ENCODE results near the gene KRT78.

KRT78 gene

GRCh38 chr12:52817699-52818238 lies 31.0 kb downstream of the KRT78 start:
- no peaks in the 10 kb centered on the region for H3K36me3 ChIP-seq (ENCODE audit: control insufficient read depth, insufficient read depth, low read length)
- no peak overlapping the region for H3K27ac ChIP-seq (ENCODE audit: insufficient read depth, low read length, poor library complexity, severe bottlenecking)
- DNase-seq, result no peak
- H3K9me3 ChIP-seq (ENCODE audit: control insufficient read depth, low read length), result no peaks in the 10 kb centered on the region
- H3K27me3 ChIP-seq (replicated peaks; ENCODE audit: control insufficient read depth, insufficient read depth, low read length, poor library complexity, severe bottlenecking), result no peaks in the 10 kb centered on the region
- H3K4me1 ChIP-seq (ENCODE audit: control insufficient read depth, insufficient read depth, low read length, poor library complexity, severe bottlenecking), result no peaks in the 10 kb centered on the region
- no peak overlapping the region for H3K4me3 ChIP-seq (ENCODE audit: insufficient read depth, low read depth, low read length, poor library complexity, severe bottlenecking)

DNA sequence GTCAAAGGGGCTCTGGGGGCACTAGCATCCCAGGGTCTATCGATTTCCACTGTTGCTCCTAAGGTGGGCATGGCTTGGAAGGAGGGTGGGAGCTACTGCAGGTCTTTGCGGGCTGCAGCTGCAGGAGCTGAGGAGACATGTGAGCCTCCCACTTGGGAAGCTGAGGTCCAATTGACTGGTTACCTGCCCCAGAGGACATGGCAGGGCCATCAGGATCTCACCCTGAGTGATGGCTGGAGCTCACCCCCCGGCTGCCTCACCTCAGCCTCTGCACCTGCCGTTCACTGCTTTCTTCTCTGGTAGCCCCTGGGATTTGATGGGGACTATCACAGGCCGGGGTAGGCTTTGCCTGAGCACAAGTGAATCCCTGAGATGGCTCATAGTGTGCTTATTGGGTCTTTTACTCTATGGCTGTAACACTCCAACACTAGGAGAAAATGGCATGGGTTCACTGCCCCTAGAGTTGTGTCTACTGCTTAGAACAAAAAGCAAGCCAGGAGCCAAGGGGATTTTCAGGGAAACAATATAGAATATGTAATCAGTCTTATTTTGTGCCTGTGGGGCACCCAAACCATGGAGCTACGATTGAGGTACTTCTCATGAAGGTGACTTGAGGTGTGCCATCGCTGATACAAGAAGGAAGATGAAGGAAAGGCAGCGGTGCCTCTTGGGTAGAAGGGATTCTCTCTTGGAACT lies 31.6 kb downstream of the KRT78 start:
- Histone ChIP-seq H3K9me3 (ENCODE audit: control insufficient read depth, low read length) (no peaks in the 10 kb centered on the region), H3K27ac (ENCODE audit: insufficient read depth, low read length, poor library complexity, severe bottlenecking) (no peak overlapping the region), H3K4me1 (ENCODE audit: control insufficient read depth, insufficient read depth, low read length, poor library complexity, severe bottlenecking) (no peaks in the 10 kb centered on the region), H3K4me3 (ENCODE audit: insufficient read depth, low read depth, low read length, poor library complexity, severe bottlenecking) (no peak overlapping the region), H3K27me3 (replicated peaks; ENCODE audit: control insufficient read depth, insufficient read depth, low read length, poor library complexity, severe bottlenecking) (no peaks in the 10 kb centered on the region), H3K36me3 (ENCODE audit: control insufficient read depth, insufficient read depth, low read length) (no peaks in the 10 kb centered on the region)
- DNase-seq, result no peak

DNA sequence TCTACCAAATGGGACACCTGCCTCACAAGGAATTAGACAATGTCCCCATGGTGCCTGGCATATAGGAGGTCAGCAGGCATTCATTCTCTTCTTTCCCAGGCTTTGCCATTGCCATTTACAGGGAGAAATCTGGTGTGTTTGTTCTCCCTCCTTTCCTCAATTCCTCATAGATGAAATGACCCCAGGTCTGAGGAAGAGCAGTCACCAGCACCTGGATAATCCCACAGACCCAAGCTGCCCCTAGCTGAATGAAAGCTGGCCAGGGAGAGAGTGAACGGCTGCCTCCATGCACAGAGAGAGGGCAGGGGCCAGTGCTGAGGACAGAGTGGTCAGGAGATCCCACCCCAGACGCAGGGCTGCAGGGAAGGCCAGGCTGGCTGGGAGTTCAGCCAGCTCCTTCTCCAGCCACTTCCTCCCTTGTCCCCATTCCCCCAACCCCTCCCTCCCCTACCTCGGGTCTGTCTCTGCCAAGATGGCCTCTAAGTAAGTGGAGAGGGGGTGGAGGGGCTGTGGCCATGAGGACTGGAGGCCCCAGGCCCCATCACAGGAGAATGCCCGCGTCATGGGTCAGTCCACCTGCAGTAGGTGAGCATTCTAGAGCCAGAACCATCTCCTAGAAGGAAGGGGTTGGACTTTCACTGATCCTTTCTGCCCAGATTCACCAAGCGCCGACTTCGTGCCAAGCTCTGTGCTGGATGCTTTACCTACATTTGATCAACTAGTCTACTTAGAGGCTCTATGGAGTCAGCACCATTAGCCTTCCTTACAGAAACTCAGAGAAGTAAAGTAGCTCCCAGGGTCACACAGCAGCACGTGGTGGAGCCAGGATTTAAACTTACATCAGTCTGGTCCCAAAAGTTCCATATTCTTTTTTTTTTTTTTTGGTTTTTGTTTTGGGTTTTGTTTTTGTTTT lies 32.9 kb downstream of the KRT78 start:
- Histone ChIP-seq H3K27me3 (replicated peaks; ENCODE audit: control insufficient read depth, insufficient read depth, low read length, poor library complexity, severe bottlenecking) (no peaks in the 10 kb centered on the region), H3K36me3 (ENCODE audit: control insufficient read depth, insufficient read depth, low read length) (no peaks in the 10 kb centered on the region)

GRCh38 chr12:52815161-52815560 lies 33.6 kb downstream of the KRT78 start:
- Histone ChIP-seq H3K9me3 (ENCODE audit: control insufficient read depth, low read length) (no peaks in the 10 kb centered on the region), H3K4me1 (ENCODE audit: control insufficient read depth, insufficient read depth, low read length, poor library complexity, severe bottlenecking) (no peaks in the 10 kb centered on the region), H3K27ac (ENCODE audit: insufficient read depth, low read length, poor library complexity, severe bottlenecking) (no peak overlapping the region), H3K27me3 (replicated peaks; ENCODE audit: control insufficient read depth, insufficient read depth, low read length, poor library complexity, severe bottlenecking) (no peaks in the 10 kb centered on the region), H3K36me3 (ENCODE audit: control insufficient read depth, insufficient read depth, low read length) (no peaks in the 10 kb centered on the region), H3K4me3 (ENCODE audit: insufficient read depth, low read depth, low read length, poor library complexity, severe bottlenecking) (no peak overlapping the region)
- DNase-seq, result no peak

More for the DNA sequence above, 32.9 kb downstream of the KRT78 start:
- no peak for DNase-seq
- no peak overlapping the region for H3K27ac ChIP-seq (ENCODE audit: insufficient read depth, low read length, poor library complexity, severe bottlenecking)
- H3K9me3 ChIP-seq (ENCODE audit: control insufficient read depth, low read length), result no peaks in the 10 kb centered on the region
- no peaks in the 10 kb centered on the region for H3K4me1 ChIP-seq (ENCODE audit: control insufficient read depth, insufficient read depth, low read length, poor library complexity, severe bottlenecking)
- H3K4me3 ChIP-seq (ENCODE audit: insufficient read depth, low read depth, low read length, poor library complexity, severe bottlenecking), result no peak overlapping the region

- Histone ChIP-seq H3K27me3 (replicated peaks; ENCODE audit: control insufficient read depth, insufficient read depth, low read length, poor library complexity, severe bottlenecking) (no peaks in the 10 kb centered on the region), H3K4me3 (ENCODE audit: insufficient read depth, low read depth, low read length, poor library complexity, severe bottlenecking) (no peak overlapping the region), H3K9me3 (ENCODE audit: control insufficient read depth, low read length) (no peaks in the 10 kb centered on the region), H3K4me1 (ENCODE audit: control insufficient read depth, insufficient read depth, low read length, poor library complexity, severe bottlenecking) (no peaks in the 10 kb centered on the region), H3K36me3 (ENCODE audit: control insufficient read depth, insufficient read depth, low read length) (no peaks in the 10 kb centered on the region), H3K27ac (ENCODE audit: insufficient read depth, low read length, poor library complexity, severe bottlenecking) (no peak overlapping the region)
- DNase-seq, result no peak
Measured at GRCh38 chr12:52814710-52815155, 34.1 kb downstream of the KRT78 start.

DNA sequence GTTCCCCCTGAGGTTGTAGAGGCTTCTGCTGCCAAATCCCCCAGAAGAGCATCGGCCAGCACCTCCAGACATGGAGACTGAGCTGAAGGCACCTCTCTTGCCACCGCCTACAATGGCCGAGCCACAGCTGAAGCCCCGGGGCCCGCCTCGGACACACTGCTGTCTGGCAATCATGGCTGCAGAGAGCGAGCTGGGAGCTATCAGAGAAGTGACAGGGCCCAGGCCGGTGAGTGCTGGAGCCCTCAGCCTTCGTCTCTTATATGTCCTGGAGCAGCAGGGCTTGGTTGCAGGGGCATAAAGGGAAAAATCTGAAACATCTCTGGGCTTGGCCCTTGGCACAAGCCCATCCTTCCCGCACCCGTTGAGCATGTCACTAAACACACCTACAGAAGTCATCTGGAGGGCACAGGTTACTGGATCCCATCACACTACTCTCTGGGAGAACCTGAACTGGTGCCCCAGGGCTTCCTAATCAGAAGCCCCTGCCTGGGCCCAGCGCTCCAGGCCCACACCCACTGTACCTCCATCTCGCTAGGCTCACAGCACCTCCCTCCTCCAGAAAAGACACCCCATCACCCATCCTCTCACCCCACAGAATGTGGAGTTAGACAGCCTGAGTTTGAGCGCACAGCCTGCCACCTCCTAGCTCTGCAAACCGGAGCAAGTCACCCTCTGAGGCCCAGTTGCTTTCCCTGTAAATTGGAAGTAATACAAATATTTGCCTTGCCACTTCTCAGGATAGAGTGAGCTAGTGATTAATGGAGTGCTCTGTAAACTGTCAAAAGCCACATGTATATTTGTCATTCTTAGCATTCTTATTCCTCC lies 34.7 kb downstream of the KRT78 start, which contains the start of gene KRT4:
TSS of gene KRT4 (minus strand) at position 232 of the 825 bp plus-strand sequence. CDS start at position 174, 58 bp downstream.
- Histone ChIP-seq H3K4me1 (ENCODE audit: control insufficient read depth, insufficient read depth, low read length, poor library complexity, severe bottlenecking) (no peaks in the 10 kb centered on the region), H3K27me3 (replicated peaks; ENCODE audit: control insufficient read depth, insufficient read depth, low read length, poor library complexity, severe bottlenecking) (no peaks in the 10 kb centered on the region)

GRCh38 chr12:52813203-52813819 lies 35.5 kb downstream of the KRT78 start:
- Histone ChIP-seq H3K9me3 (ENCODE audit: control insufficient read depth, low read length) (no peaks in the 10 kb centered on the region), H3K36me3 (ENCODE audit: control insufficient read depth, insufficient read depth, low read length) (no peaks in the 10 kb centered on the region), H3K4me1 (ENCODE audit: control insufficient read depth, insufficient read depth, low read length, poor library complexity, severe bottlenecking) (no peaks in the 10 kb centered on the region), H3K27ac (ENCODE audit: insufficient read depth, low read length, poor library complexity, severe bottlenecking) (no peak overlapping the region), H3K27me3 (replicated peaks; ENCODE audit: control insufficient read depth, insufficient read depth, low read length, poor library complexity, severe bottlenecking) (no peaks in the 10 kb centered on the region), H3K4me3 (ENCODE audit: insufficient read depth, low read depth, low read length, poor library complexity, severe bottlenecking) (no peak overlapping the region)
- DNase-seq, result no peak

More for the DNA sequence above, 34.7 kb downstream of the KRT78 start, which contains the start of gene KRT4:
- DNase-seq, result no peak
- Histone ChIP-seq H3K27ac (ENCODE audit: insufficient read depth, low read length, poor library complexity, severe bottlenecking) (no peak within 1 kb of the TSS), H3K36me3 (ENCODE audit: control insufficient read depth, insufficient read depth, low read length) (no peaks in the 10 kb centered on the region), H3K9me3 (ENCODE audit: control insufficient read depth, low read length) (no peaks in the 10 kb centered on the region), H3K4me3 (ENCODE audit: insufficient read depth, low read depth, low read length, poor library complexity, severe bottlenecking) (no peak within 1 kb of the TSS)

DNA sequence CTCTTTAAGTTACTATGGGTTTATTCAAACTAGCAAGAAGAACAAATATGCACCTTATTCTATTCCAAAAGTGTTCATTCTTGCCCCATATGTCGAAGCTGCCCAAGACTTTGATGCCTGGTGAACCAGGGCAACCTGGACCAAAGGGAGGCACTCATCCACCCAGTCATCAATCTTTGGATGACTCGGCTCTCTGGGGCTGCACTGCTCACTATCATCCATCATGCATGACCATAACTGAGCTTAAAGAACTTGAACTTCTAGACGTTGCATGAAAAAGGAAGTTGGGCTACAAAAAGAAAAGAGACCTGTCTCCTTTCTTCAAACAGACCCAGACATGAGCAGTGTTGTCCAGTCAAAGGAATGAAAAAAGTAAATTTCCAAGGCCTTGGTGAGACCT lies 36.0 kb downstream of the KRT78 start:
- H3K4me1 ChIP-seq (ENCODE audit: control insufficient read depth, insufficient read depth, low read length, poor library complexity, severe bottlenecking), result no peaks in the 10 kb centered on the region
- no peak for DNase-seq
- no peak overlapping the region for H3K27ac ChIP-seq (ENCODE audit: insufficient read depth, low read length, poor library complexity, severe bottlenecking)
- no peaks in the 10 kb centered on the region for H3K36me3 ChIP-seq (ENCODE audit: control insufficient read depth, insufficient read depth, low read length)
- no peak overlapping the region for H3K4me3 ChIP-seq (ENCODE audit: insufficient read depth, low read depth, low read length, poor library complexity, severe bottlenecking)
- H3K27me3 ChIP-seq (replicated peaks; ENCODE audit: control insufficient read depth, insufficient read depth, low read length, poor library complexity, severe bottlenecking), result no peaks in the 10 kb centered on the region
- H3K9me3 ChIP-seq (ENCODE audit: control insufficient read depth, low read length), result no peaks in the 10 kb centered on the region

DNA sequence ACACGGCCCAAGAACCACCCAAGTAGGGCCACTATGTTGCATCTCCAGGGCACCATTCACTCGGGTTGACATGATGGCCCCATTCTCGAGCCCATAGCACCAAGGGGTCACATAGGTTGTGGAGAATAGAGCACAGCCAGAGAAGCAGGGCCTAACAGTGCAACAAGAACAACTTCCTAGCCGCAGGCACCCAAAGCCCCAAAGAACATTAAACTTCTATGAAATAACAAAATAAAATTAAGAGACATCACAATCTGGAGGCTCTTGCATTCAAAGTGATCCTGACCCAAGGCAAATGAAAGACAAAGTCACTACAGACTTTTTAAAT lies 36.8 kb downstream of the KRT78 start:
- H3K27me3 ChIP-seq (replicated peaks; ENCODE audit: control insufficient read depth, insufficient read depth, low read length, poor library complexity, severe bottlenecking), result no peaks in the 10 kb centered on the region
- H3K27ac ChIP-seq (ENCODE audit: insufficient read depth, low read length, poor library complexity, severe bottlenecking), result no peak overlapping the region
- no peak for DNase-seq

More for the DNA sequence above, 36.8 kb downstream of the KRT78 start:
- Histone ChIP-seq H3K4me1 (ENCODE audit: control insufficient read depth, insufficient read depth, low read length, poor library complexity, severe bottlenecking) (no peaks in the 10 kb centered on the region), H3K9me3 (ENCODE audit: control insufficient read depth, low read length) (no peaks in the 10 kb centered on the region), H3K36me3 (ENCODE audit: control insufficient read depth, insufficient read depth, low read length) (no peaks in the 10 kb centered on the region), H3K4me3 (ENCODE audit: insufficient read depth, low read depth, low read length, poor library complexity, severe bottlenecking) (no peak overlapping the region)

All from effector memory CD4-positive, alpha-beta T cell (primary cell).